SK-N-SH (cell line): Measurements from ENCODE around the gene PPP3R2. TPM values are rescaled to one million over a fixed set of nuclear protein-coding genes. Genes with fewer than 3 reads are reported as not detected.

Experiments used
- CTCF ChIA-PET: fragments of 300-600, 350-600 bp; formaldehyde crosslinking; extraction: SDS; loops from one replicate; lab custom pipeline; 2021; lab: Yijun Ruan, JAX
- POLR2A ChIA-PET: fragments of 350-600 bp; sonication (Branson Sonifier 250); formaldehyde crosslinking; extraction: SDS; loops from one replicate; lab custom pipeline; 2020; ENCODE audit warnings: antibody characterized with exemption, inconsistent platforms; lab: Yijun Ruan, JAX
- DNase-seq: peaks from one replicate; pipeline ENCODE4 v3.0.0; 2012
- H2AFZ ChIP-seq: fragments of 200-600 bp; sonication (generic); 2 replicates; pipeline ENCODE4 v1.8.1; 2016; ENCODE audit warnings: antibody characterized with exemption, mild to moderate bottlenecking, low read depth
- H3F3A ChIP-seq: fragments of 200-600 bp; sonication (generic); replicated peaks from 2 replicates; pipeline ENCODE3; 2016; ENCODE audit warnings: antibody characterized with exemption, mild to moderate bottlenecking; ENCODE audit not compliant: insufficient read depth
- H3K27ac ChIP-seq, 2 experiments: fragments of 200-500 bp in 1 of 2; fragments of 200-600 bp in 1 of 2; sonication (Bioruptor generic) in 1 of 2; sonication (generic), shearing (Covaris generic) in 1 of 2; 2 replicates each; pipeline versions ENCODE4 v1.5.1 to v1.6.1; 2014 to 2016; ENCODE audit warnings: low read depth in 2 of 2, inconsistent platforms in 1 of 2, low read length in 1 of 2, mild to moderate bottlenecking in 1 of 2, mixed read lengths in 1 of 2
- H3K27me3 ChIP-seq: fragments of 200-600 bp; sonication (generic), shearing (Covaris generic); 2 replicates; pipeline ENCODE4 v1.6.1; 2016; ENCODE audit warnings: mixed run types; ENCODE audit not compliant: insufficient read depth
- H3K36me3 ChIP-seq, 2 experiments: fragments of 200-500 bp in 1 of 2; fragments of 200-600 bp in 1 of 2; sonication (Bioruptor generic) in 1 of 2; sonication (generic) in 1 of 2; replicated peaks in 1 of 2; 2 replicates each; pipeline versions ENCODE3 to v1.5.1; 2014 to 2016; ENCODE audit warnings: low read length in 1 of 2, mild to moderate bottlenecking in 1 of 2; ENCODE audit not compliant: insufficient read depth in 2 of 2, control insufficient read depth in 1 of 2
- H3K4me1 ChIP-seq, 2 experiments: fragments of 200-500 bp in 1 of 2; fragments of 200-600 bp in 1 of 2; sonication (Bioruptor generic) in 1 of 2; sonication (generic), shearing (Covaris generic) in 1 of 2; 2 replicates each; pipeline versions ENCODE4 v1.5.1 to v1.6.1; 2014 to 2016; ENCODE audit warnings: low read depth in 1 of 2, low read length in 1 of 2, mixed run types in 1 of 2; ENCODE audit not compliant: insufficient read depth in 2 of 2, control insufficient read depth in 1 of 2
- H3K4me2 ChIP-seq: fragments of 200-600 bp; sonication (generic), shearing (Covaris generic); 2 replicates; pipeline ENCODE4 v1.6.1; 2017; ENCODE audit warnings: mixed run types
- H3K4me3 ChIP-seq, 2 experiments: fragments of 200-500 bp in 1 of 2; fragments of 200-600 bp in 1 of 2; sonication (Bioruptor generic) in 1 of 2; sonication (generic), shearing (Covaris generic) in 1 of 2; 2 replicates each; pipeline versions ENCODE4 v1.5.1 to v1.8.1; 2014 to 2016; ENCODE audit warnings: low read depth in 2 of 2, inconsistent platforms in 1 of 2, low read length in 1 of 2, mild to moderate bottlenecking in 1 of 2, mixed read lengths in 1 of 2, moderate library complexity in 1 of 2
- H3K79me2 ChIP-seq: fragments of 200-600 bp; sonication (generic); 2 replicates; pipeline ENCODE4 v1.8.1; 2017; ENCODE audit warnings: mild to moderate bottlenecking; ENCODE audit not compliant: insufficient read depth
- H3K9ac ChIP-seq: fragments of 200-600 bp; sonication (generic); 2 replicates; pipeline ENCODE4 v1.6.1; 2017; ENCODE audit warnings: mixed run types
- H3K9me2 ChIP-seq: fragments of 200-600 bp; sonication (generic); 2 replicates; pipeline ENCODE4 v1.6.1; 2017; ENCODE audit warnings: mixed run types
- H3K9me3 ChIP-seq: fragments of 200-600 bp; sonication (generic); 2 replicates; pipeline ENCODE4 v1.6.1; 2017; ENCODE audit warnings: mixed run types, mild to moderate bottlenecking, moderate library complexity
- H4K20me1 ChIP-seq: fragments of 200-600 bp; sonication (generic); 2 replicates; pipeline ENCODE4 v1.6.1; 2017; ENCODE audit warnings: mild to moderate bottlenecking, mixed run types; ENCODE audit not compliant: insufficient read depth
- CHD2 ChIP-seq: fragments of 150-350 bp; IDR thresholded peaks from 2 replicates; pipeline ENCODE4 v1.6.1; 2018; ENCODE audit warnings: low read length; ENCODE audit not compliant: partially characterized antibody
- ELF1 ChIP-seq: IDR thresholded peaks from 2 replicates; pipeline ENCODE4 v1.4.0; 2012
- EZH2phosphoT487 ChIP-seq: fragments of 200-600 bp; sonication (generic); IDR thresholded peaks from 2 replicates; pipeline ENCODE4 v1.6.1; 2017; ENCODE audit warnings: low read depth, mixed run types, mild to moderate bottlenecking, antibody characterized with exemption, moderate library complexity, borderline replicate concordance
- FOSL2 ChIP-seq: IDR thresholded peaks from 2 replicates; pipeline ENCODE4 v1.4.0; 2012; ENCODE audit warnings: low read depth, mild to moderate bottlenecking, moderate library complexity, borderline replicate concordance
- GABPA ChIP-seq: IDR thresholded peaks from 2 replicates; pipeline ENCODE4 v1.4.0; 2012; ENCODE audit warnings: low read depth, mild to moderate bottlenecking
- MEF2A ChIP-seq: IDR thresholded peaks from 2 replicates; pipeline ENCODE4 v1.4.0; 2012; ENCODE audit warnings: low read depth, borderline replicate concordance
- RFX5 ChIP-seq: IDR thresholded peaks from 2 replicates; pipeline ENCODE4 v1.6.1; 2012; ENCODE audit warnings: mild to moderate bottlenecking, improper control_type of control experiment, low read length
- RXRA ChIP-seq: IDR thresholded peaks from 2 replicates; pipeline ENCODE4 v1.4.0; 2012; ENCODE audit warnings: low read depth, mild to moderate bottlenecking, borderline replicate concordance
- TEAD4 ChIP-seq: IDR thresholded peaks from 2 replicates; pipeline ENCODE4 v1.4.0; 2012; ENCODE audit warnings: mild to moderate bottlenecking, borderline replicate concordance; ENCODE audit not compliant: insufficient read depth
- YY1 ChIP-seq: IDR thresholded peaks from 2 replicates; pipeline ENCODE4 v1.4.0; 2012; ENCODE audit warnings: low read depth, mild to moderate bottlenecking
- WGBS: methylation state at CpG from one replicate; pipeline ENCODE4 v1.1.6; 2017; ENCODE audit warnings: low lambda C conversion rate; 5-methylcytosine and 5-hydroxymethylcytosine counted together
- polyA plus RNA-seq, 3 experiments: library from polyadenylated mRNA; depleted of rRNA; stranded (reverse); fragments of >200 nt; gene quantifications; 2 replicates each; pipeline ENCODE4 v1.2.3, GENCODE V29; 2012
- TF ChIP-seq, protein P1 (sequence below): IDR thresholded peaks from 2 replicates; pipeline ENCODE4 v1.4.0; 2012; ENCODE audit warnings: low read depth, borderline replicate concordance
- TF ChIP-seq, protein P2 (sequence below): fragments of 150-350 bp; IDR thresholded peaks from 2 replicates; pipeline ENCODE4 v1.6.1; 2016; ENCODE audit warnings: mild to moderate bottlenecking, low read depth, low read length
- TF ChIP-seq, protein P3 (sequence below): IDR thresholded peaks from 2 replicates; pipeline ENCODE4; 2012
- TF ChIP-seq, protein P4 (sequence below): IDR thresholded peaks from 2 replicates; pipeline ENCODE4 v1.4.0; 2012; ENCODE audit warnings: low read depth
- TF ChIP-seq, protein P5 (sequence below): fragments of 150-350 bp; IDR thresholded peaks from 2 replicates; pipeline ENCODE4 v1.6.1; 2017; ENCODE audit warnings: antibody characterized with exemption, low read length, low read depth, borderline replicate concordance
- TF ChIP-seq, protein P6 (sequence below): IDR thresholded peaks from 2 replicates; pipeline ENCODE4 v1.4.0; 2012; ENCODE audit warnings: low read depth, borderline replicate concordance

The PPP3R2 gene, protein sequence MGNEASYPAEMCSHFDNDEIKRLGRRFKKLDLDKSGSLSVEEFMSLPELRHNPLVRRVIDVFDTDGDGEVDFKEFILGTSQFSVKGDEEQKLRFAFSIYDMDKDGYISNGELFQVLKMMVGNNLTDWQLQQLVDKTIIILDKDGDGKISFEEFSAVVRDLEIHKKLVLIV
- polyA plus RNA-seq (2012; rRNA removed), result not detected in 2 replicates
- polyA plus RNA-seq (2012; cell fraction: cytosol; rRNA removed), result not detected in 2 replicates
- not detected in 2 replicates for polyA plus RNA-seq (2012; cell fraction: nucleus; rRNA removed)

DNA sequence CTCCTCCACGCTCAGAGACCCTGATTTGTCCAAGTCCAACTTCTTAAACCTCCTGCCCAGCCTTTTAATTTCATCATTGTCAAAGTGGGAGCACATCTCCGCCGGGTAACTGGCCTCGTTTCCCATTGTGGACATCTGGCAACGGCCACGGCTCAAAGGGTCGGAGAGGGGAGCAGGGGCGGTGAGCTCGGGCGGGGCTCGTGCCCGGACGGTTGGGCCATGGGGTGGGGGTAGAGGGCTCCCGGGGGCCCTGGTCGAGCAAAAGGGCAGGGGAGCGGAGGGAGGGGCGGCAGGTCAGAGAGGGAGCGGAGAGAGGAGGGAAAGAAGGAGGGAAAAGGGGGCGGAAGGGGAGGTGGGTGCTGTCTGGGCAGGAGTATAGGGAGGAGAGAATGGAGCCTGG lies at the start of gene PPP3R2:
TSS of gene PPP3R2 (minus strand) at position 174 of the 400 bp plus-strand sequence. CDS start at position 126, 48 bp downstream.
- POLR2A ChIA-PET, result no interaction called here
- no peak within 1 kb of the TSS for H3K27ac ChIP-seq
- H3K27me3 ChIP-seq, result peaks cover 6% of the 10 kb centered on the region; the same call in 1 of the 2 replicates
- no peaks in the 10 kb centered on the region for H3K9me2 ChIP-seq
- no peak within 1 kb of the TSS for H3K4me2 ChIP-seq
- no peak for TF ChIP-seq EZH2phosphoT487
- no peak for TF ChIP-seq GABPA
- TF ChIP-seq ELF1, result no peak
- TF ChIP-seq RFX5, result no peak
- TF ChIP-seq RXRA, result no peak
- no peak for TF ChIP-seq CHD2
- TF ChIP-seq, protein P1, sequence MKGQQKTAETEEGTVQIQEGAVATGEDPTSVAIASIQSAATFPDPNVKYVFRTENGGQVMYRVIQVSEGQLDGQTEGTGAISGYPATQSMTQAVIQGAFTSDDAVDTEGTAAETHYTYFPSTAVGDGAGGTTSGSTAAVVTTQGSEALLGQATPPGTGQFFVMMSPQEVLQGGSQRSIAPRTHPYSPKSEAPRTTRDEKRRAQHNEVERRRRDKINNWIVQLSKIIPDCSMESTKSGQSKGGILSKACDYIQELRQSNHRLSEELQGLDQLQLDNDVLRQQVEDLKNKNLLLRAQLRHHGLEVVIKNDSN, result no peak
- TF ChIP-seq, all 33 proteins: peak for 0
- Histone ChIP-seq H3K9me3 (no peaks in the 10 kb centered on the region), H3K79me2 (no peaks in the 10 kb centered on the region), H3F3A (no peaks in the 10 kb centered on the region), H3K36me3 (no peaks in the 10 kb centered on the region), H3K4me1 (no peaks in the 10 kb centered on the region), H4K20me1 (no peaks in the 10 kb centered on the region), H3K9ac (no peak within 1 kb of the TSS), H2AFZ (no peak within 1 kb of the TSS), H3K4me3 (no peak within 1 kb of the TSS)
- no peak for DNase-seq
- CTCF ChIA-PET, result no interaction called here
- WGBS, result 39% methylated on average over 19 of the region's 19 CpGs

DNA sequence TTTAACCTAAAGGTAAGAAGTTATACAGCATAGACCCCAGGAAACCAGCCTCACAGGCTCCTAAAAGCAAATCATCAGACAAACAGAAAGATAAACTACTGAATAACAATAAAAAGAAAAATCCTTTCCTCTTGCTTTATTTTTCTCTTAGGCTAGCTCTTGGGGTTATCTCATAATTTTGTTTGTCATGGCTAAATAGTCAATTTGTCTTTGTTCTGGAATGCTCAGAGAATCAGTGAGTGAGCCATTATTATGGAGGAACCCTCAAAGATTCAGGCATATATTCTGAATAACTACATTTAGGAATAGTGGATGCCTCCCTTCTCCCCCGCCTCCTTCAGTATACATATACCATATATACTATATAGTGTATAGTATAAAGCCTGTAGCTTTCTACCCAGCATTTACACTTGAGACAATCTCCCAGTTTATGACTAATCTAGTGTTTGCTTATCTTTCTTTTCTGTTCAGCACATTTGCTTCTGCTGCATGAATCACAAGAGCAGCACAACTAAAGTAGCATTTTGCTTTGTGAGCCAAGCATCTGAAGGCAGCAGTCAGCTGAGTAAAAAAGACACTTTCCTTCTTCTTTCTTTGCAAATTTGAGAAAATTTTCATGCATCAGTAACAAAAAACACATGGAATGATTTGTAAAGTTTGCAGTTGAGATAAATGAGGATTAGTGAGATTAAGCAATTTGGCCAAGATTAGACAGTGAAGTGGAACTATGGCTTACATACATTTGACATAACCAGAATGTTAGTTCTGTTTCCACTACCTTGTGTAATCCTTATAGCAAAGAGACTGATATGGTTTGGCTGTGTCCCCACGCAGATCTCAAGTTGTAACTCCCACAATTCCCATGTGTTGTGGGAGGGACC lies 45.3 kb upstream of the PPP3R2 start:
- Histone ChIP-seq H3K27ac (no peak overlapping the region), H3K9me2 (no peaks in the 10 kb centered on the region), H3K4me3 (no peak overlapping the region), H3K79me2 (no peaks in the 10 kb centered on the region), H3K36me3 (no peaks in the 10 kb centered on the region), H3K9me3 (no peaks in the 10 kb centered on the region), H3K4me1 (no peaks in the 10 kb centered on the region), H4K20me1 (no peaks in the 10 kb centered on the region), H3F3A (no peaks in the 10 kb centered on the region), H3K27me3 (no peaks in the 10 kb centered on the region), H2AFZ (no peak overlapping the region), H3K4me2 (no peak overlapping the region), H3K9ac (no peak overlapping the region)
- ChIA-PET POLR2A (no interaction called here), CTCF (no interaction called here)
- 17% methylated on average over 2 of the region's 2 CpGs for WGBS
- no peak for DNase-seq
- no peak for TF ChIP-seq EZH2phosphoT487
- TF ChIP-seq, protein P2, sequence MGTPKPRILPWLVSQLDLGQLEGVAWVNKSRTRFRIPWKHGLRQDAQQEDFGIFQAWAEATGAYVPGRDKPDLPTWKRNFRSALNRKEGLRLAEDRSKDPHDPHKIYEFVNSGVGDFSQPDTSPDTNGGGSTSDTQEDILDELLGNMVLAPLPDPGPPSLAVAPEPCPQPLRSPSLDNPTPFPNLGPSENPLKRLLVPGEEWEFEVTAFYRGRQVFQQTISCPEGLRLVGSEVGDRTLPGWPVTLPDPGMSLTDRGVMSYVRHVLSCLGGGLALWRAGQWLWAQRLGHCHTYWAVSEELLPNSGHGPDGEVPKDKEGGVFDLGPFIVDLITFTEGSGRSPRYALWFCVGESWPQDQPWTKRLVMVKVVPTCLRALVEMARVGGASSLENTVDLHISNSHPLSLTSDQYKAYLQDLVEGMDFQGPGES, result no peak
- no peak for TF ChIP-seq TEAD4
- no peak for TF ChIP-seq GABPA
- TF ChIP-seq, protein P1, result no peak
- no peak for TF ChIP-seq YY1
- TF ChIP-seq, protein P3, sequence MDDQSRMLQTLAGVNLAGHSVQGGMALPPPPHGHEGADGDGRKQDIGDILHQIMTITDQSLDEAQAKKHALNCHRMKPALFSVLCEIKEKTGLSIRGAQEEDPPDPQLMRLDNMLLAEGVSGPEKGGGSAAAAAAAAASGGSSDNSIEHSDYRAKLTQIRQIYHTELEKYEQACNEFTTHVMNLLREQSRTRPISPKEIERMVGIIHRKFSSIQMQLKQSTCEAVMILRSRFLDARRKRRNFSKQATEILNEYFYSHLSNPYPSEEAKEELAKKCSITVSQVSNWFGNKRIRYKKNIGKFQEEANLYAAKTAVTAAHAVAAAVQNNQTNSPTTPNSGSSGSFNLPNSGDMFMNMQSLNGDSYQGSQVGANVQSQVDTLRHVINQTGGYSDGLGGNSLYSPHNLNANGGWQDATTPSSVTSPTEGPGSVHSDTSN, result no peak
- TF ChIP-seq, protein P4, sequence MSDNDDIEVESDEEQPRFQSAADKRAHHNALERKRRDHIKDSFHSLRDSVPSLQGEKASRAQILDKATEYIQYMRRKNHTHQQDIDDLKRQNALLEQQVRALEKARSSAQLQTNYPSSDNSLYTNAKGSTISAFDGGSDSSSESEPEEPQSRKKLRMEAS, result no peak
- no peak for TF ChIP-seq FOSL2
- TF ChIP-seq, protein P5, sequence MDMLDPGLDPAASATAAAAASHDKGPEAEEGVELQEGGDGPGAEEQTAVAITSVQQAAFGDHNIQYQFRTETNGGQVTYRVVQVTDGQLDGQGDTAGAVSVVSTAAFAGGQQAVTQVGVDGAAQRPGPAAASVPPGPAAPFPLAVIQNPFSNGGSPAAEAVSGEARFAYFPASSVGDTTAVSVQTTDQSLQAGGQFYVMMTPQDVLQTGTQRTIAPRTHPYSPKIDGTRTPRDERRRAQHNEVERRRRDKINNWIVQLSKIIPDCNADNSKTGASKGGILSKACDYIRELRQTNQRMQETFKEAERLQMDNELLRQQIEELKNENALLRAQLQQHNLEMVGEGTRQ, result no peak
- TF ChIP-seq, protein P6, sequence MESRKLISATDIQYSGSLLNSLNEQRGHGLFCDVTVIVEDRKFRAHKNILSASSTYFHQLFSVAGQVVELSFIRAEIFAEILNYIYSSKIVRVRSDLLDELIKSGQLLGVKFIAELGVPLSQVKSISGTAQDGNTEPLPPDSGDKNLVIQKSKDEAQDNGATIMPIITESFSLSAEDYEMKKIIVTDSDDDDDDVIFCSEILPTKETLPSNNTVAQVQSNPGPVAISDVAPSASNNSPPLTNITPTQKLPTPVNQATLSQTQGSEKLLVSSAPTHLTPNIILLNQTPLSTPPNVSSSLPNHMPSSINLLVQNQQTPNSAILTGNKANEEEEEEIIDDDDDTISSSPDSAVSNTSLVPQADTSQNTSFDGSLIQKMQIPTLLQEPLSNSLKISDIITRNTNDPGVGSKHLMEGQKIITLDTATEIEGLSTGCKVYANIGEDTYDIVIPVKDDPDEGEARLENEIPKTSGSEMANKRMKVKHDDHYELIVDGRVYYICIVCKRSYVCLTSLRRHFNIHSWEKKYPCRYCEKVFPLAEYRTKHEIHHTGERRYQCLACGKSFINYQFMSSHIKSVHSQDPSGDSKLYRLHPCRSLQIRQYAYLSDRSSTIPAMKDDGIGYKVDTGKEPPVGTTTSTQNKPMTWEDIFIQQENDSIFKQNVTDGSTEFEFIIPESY, result no peak
- TF ChIP-seq MEF2A, result no peak
